GM12878 (cell line): Measurements from ENCODE around the gene DENND1A. TPM values are rescaled to one million over a fixed set of nuclear protein-coding genes. Genes with fewer than 3 reads are reported as not detected.

Experiments
- BACH1 ChIP-seq: fragments of 450-650 bp; IDR thresholded peaks from 2 replicates; pipeline ENCODE4 v1.6.1; 2017; ENCODE audit warnings: mild to moderate bottlenecking, borderline replicate concordance
- BCL11A ChIP-seq: IDR thresholded peaks from 2 replicates; pipeline ENCODE4 v1.6.1; 2011; ENCODE audit warnings: low read depth, low read length
- CHD2 ChIP-seq: IDR thresholded peaks from 2 replicates; pipeline ENCODE4 v1.6.1; 2011; ENCODE audit warnings: low read depth, low read length, improper control_type of control experiment, borderline replicate concordance
- ETV6 ChIP-seq, 2 experiments: fragments of 450-650 bp in 1 of 2; IDR thresholded peaks in 1 of 2; conservative IDR thresholded peaks in 1 of 2; 2 replicates each; pipeline ENCODE4 v1.6.1; 2014; ENCODE audit warnings: antibody characterized with exemption in 1 of 2, borderline replicate concordance in 1 of 2, low read depth in 1 of 2, mild to moderate bottlenecking in 1 of 2, moderate library complexity in 1 of 2
- HDAC2 ChIP-seq: fragments of 200-600 bp; sonication (generic); IDR thresholded peaks from 2 replicates; pipeline ENCODE4 v1.6.1; 2017
- HDGF ChIP-seq: fragments of 450-650 bp; IDR thresholded peaks from 2 replicates; pipeline ENCODE4 v1.6.1; 2016; ENCODE audit warnings: antibody characterized with exemption
- JUNB ChIP-seq: IDR thresholded peaks from 2 replicates; pipeline ENCODE4 v1.6.1; 2016; ENCODE audit warnings: antibody characterized with exemption, mild to moderate bottlenecking
- KAT2A ChIP-seq: conservative IDR thresholded peaks from 2 replicates; pipeline ENCODE4 v1.6.1; 2011; ENCODE audit warnings: low read depth, low read length; ENCODE audit not compliant: control insufficient read depth
- KLF5 ChIP-seq: fragments of 450-650 bp; IDR thresholded peaks from 2 replicates; pipeline ENCODE4 v1.6.1; 2014; ENCODE audit warnings: mild to moderate bottlenecking; ENCODE audit not compliant: partially characterized antibody
- NBN ChIP-seq: fragments of 450-650 bp; IDR thresholded peaks from 2 replicates; pipeline ENCODE4 v1.6.1; 2016
- NRF1 ChIP-seq: conservative IDR thresholded peaks from 2 replicates; pipeline ENCODE4 v1.6.1; 2011; ENCODE audit warnings: mild to moderate bottlenecking, low read depth, low read length, improper control_type of control experiment
- PAX8 ChIP-seq: fragments of 450-650 bp; IDR thresholded peaks from 2 replicates; pipeline ENCODE4 v1.6.1; 2017; ENCODE audit warnings: mild to moderate bottlenecking, moderate library complexity
- POLR2A ChIP-seq: IDR thresholded peaks from 2 replicates; pipeline ENCODE4 v1.6.1; 2011; ENCODE audit warnings: low read depth, mild to moderate bottlenecking, low read length
- SMAD5 ChIP-seq: IDR thresholded peaks from 2 replicates; pipeline ENCODE4 v1.6.1; 2016; ENCODE audit warnings: antibody characterized with exemption, low read depth
- STAT1 ChIP-seq: fragments of 450-650 bp; conservative IDR thresholded peaks from 2 replicates; pipeline ENCODE4 v1.6.1; 2014; ENCODE audit warnings: antibody characterized with exemption, mild to moderate bottlenecking
- ZNF207 ChIP-seq: fragments of 450-650 bp; IDR thresholded peaks from 2 replicates; pipeline ENCODE4 v1.6.1; 2014; ENCODE audit warnings: antibody characterized with exemption, mild to moderate bottlenecking, borderline replicate concordance
- ZNF384 ChIP-seq: IDR thresholded peaks from 2 replicates; pipeline ENCODE4 v1.6.1; 2012; ENCODE audit warnings: low read depth, mild to moderate bottlenecking, low read length, improper control_type of control experiment, borderline replicate concordance
- polyA plus RNA-seq, 11 experiments: library from polyadenylated mRNA; depleted of rRNA in 4 of 11; unstranded in 6 of 11; stranded (reverse) in 5 of 11; fragments of >200 nt; fragmentation: Nextera tagmentation in 4 of 11; fragmentation: Illumina TruSeq in 1 of 11; extraction: Ambion mirVana in 4 of 11; extraction: Trizol in 1 of 11; gene quantifications; 1 replicate in 1 of 11; 2 replicates in 10 of 11; pipeline versions ENCODE4 v1.2.1 to v1.2.3, GENCODE V29; 2011 to 2016; ENCODE audit warnings: inconsistent platforms in 2 of 11, missing spikeins in 2 of 11, low read depth in 1 of 11
- total RNA-seq, 4 experiments: library from RNA; depleted of rRNA in 3 of 4; stranded (reverse); fragments of >200 nt in 3 of 4; fragmentation: Illumina TruSeq in 1 of 4; extraction: Trizol in 1 of 4; gene quantifications; 2 replicates each; pipeline versions ENCODE4 v1.2.1 to v1.2.3, GENCODE V29; 2013 to 2021
- TF ChIP-seq, protein P1 (sequence below): fragments of 450-650 bp; IDR thresholded peaks from 2 replicates; pipeline ENCODE4 v1.6.1; 2017; ENCODE audit warnings: mild to moderate bottlenecking
- TF ChIP-seq, protein P2 (sequence below): fragments of 450-650 bp; IDR thresholded peaks from 2 replicates; pipeline ENCODE4 v1.6.1; 2017; ENCODE audit warnings: low read depth, mild to moderate bottlenecking, moderate library complexity
- TF ChIP-seq, protein P3 (sequence below): fragments of 450-650 bp; IDR thresholded peaks from 2 replicates; pipeline ENCODE4 v1.6.1; 2018; ENCODE audit warnings: borderline replicate concordance, mild to moderate bottlenecking; ENCODE audit not compliant: partially characterized antibody
- TF ChIP-seq, protein P4 (sequence below): IDR thresholded peaks from 2 replicates; pipeline ENCODE4 v1.6.1; 2012; ENCODE audit warnings: low read depth, low read length, improper control_type of control experiment

DENND1A gene
- total and polyA plus RNA-seq, 10 of the 15 experiments (the other 5 are each of a cell fraction or from before 2014, with no cell fraction given) = 14.1 to 48.6 (median 35.2) TPM

DNA sequence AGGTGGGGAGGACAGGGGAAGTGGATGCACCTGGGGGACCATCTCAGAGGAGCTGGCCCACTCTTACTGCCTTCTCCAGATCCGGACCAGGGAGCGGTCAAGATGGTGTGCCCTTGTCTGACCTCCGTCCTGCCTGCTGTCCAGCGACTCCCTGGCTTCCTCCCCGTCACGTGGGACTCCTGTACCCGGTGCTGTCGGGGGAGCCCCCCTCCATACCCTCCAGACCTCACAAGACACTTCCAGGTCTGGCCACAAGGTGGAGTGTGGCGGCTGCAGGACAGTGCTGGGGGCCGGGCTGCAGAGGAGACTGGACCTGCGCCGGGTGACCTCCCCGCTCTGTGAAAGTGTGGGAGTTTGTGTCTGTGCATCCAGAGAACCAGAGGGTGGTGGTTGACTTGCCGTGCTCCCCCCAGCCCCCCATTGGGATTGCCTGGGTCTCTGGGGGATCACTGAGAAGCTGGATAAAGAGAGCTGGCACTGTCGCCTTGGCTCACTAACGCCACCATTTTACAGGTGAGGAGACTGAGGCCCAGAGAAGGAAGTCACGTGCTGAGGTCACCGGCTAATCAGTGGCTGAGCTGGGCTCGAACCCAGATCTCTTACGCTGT, 575.8 kb downstream of the DENND1A start (continued):
- TF ChIP-seq, protein P1, sequence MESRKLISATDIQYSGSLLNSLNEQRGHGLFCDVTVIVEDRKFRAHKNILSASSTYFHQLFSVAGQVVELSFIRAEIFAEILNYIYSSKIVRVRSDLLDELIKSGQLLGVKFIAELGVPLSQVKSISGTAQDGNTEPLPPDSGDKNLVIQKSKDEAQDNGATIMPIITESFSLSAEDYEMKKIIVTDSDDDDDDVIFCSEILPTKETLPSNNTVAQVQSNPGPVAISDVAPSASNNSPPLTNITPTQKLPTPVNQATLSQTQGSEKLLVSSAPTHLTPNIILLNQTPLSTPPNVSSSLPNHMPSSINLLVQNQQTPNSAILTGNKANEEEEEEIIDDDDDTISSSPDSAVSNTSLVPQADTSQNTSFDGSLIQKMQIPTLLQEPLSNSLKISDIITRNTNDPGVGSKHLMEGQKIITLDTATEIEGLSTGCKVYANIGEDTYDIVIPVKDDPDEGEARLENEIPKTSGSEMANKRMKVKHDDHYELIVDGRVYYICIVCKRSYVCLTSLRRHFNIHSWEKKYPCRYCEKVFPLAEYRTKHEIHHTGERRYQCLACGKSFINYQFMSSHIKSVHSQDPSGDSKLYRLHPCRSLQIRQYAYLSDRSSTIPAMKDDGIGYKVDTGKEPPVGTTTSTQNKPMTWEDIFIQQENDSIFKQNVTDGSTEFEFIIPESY = no peak
- TF ChIP-seq, protein P2, sequence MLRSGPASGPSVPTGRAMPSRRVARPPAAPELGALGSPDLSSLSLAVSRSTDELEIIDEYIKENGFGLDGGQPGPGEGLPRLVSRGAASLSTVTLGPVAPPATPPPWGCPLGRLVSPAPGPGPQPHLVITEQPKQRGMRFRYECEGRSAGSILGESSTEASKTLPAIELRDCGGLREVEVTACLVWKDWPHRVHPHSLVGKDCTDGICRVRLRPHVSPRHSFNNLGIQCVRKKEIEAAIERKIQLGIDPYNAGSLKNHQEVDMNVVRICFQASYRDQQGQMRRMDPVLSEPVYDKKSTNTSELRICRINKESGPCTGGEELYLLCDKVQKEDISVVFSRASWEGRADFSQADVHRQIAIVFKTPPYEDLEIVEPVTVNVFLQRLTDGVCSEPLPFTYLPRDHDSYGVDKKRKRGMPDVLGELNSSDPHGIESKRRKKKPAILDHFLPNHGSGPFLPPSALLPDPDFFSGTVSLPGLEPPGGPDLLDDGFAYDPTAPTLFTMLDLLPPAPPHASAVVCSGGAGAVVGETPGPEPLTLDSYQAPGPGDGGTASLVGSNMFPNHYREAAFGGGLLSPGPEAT = no peak
- TF ChIP-seq STAT1 (no peak), PAX8 (no peak), BACH1 (0 out of 2 replicates have a peak, but pooled peaks have one; percentile 20), ZNF384 (no peak), JUNB (no peak), POLR2A (no peak), CHD2 (0 out of 2 replicates have a peak, but pooled peaks have one; percentile 16), SMAD5 (no peak), KLF5 (no peak), HDAC2 (no peak), KAT2A (no peak), HDGF (no peak), NRF1 (no peak), ZNF207 (no peak), BCL11A (no peak), ETV6 (conservative IDR thresholded peaks at IDR 0.05 in 1 of 2, IDR thresholded peaks at IDR 0.05 in 1 of 2; ENCODE audit: borderline replicate concordance in 1 of 2, low read depth in 1 of 2) (no peak), NBN (no peak)
- TF ChIP-seq, protein P3, sequence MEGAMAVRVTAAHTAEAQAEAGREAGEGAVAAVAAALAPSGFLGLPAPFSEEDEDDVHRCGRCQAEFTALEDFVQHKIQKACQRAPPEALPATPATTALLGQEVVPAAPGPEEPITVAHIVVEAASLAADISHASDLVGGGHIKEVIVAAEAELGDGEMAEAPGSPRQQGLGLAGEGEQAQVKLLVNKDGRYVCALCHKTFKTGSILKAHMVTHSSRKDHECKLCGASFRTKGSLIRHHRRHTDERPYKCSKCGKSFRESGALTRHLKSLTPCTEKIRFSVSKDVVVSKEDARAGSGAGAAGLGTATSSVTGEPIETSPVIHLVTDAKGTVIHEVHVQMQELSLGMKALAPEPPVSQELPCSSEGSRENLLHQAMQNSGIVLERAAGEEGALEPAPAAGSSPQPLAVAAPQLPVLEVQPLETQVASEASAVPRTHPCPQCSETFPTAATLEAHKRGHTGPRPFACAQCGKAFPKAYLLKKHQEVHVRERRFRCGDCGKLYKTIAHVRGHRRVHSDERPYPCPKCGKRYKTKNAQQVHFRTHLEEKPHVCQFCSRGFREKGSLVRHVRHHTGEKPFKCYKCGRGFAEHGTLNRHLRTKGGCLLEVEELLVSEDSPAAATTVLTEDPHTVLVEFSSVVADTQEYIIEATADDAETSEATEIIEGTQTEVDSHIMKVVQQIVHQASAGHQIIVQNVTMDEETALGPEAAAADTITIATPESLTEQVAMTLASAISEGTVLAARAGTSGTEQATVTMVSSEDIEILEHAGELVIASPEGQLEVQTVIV = no peak
- TF ChIP-seq, protein P4, sequence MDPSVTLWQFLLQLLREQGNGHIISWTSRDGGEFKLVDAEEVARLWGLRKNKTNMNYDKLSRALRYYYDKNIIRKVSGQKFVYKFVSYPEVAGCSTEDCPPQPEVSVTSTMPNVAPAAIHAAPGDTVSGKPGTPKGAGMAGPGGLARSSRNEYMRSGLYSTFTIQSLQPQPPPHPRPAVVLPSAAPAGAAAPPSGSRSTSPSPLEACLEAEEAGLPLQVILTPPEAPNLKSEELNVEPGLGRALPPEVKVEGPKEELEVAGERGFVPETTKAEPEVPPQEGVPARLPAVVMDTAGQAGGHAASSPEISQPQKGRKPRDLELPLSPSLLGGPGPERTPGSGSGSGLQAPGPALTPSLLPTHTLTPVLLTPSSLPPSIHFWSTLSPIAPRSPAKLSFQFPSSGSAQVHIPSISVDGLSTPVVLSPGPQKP = no peak
